ENCODE results near the gene ISM1.

GRCh38 chr20:13211956-13212618 lies 9.0 kb upstream of the ISM1 start:
- TF ChIP-seq CTCF (IDR thresholded peaks at IDR 0.05; ENCODE audit: low read depth, low read length) = no peak
- no peak for TF ChIP-seq EZH2phosphoT487 (IDR thresholded peaks at IDR 0.05; ENCODE audit: low read depth)

Data from OCI-LY3 (cell line).